ENCODE results near the gene TNFSF9.

DNA sequence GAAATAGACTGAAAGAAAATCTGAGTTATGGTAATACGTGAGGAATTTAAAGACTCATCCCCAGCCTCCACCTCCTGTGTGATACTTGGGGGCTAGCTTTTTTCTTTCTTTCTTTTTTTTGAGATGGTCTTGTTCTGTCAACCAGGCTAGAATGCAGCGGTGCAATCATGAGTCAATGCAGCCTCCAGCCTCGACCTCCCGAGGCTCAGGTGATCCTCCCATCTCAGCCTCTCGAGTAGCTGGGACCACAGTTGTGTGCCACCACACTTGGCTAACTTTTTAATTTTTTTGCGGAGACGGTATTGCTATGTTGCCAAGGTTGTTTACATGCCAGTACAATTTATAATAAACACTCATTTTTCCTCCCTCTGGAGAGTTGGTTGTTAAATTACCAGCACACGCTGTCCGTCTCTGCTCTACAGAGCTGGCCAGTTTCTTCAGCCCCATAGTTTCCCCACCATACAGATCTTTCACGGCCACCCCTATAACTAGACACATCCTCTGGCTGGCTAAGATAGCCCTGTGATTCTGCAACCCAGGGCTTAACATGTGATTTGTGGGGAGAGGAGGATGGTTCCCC lies 4.8 kb downstream of the TNFSF9 start:
- no peak for TF ChIP-seq POLR2A (IDR thresholded peaks at IDR 0.05)
- TF ChIP-seq, protein P1, sequence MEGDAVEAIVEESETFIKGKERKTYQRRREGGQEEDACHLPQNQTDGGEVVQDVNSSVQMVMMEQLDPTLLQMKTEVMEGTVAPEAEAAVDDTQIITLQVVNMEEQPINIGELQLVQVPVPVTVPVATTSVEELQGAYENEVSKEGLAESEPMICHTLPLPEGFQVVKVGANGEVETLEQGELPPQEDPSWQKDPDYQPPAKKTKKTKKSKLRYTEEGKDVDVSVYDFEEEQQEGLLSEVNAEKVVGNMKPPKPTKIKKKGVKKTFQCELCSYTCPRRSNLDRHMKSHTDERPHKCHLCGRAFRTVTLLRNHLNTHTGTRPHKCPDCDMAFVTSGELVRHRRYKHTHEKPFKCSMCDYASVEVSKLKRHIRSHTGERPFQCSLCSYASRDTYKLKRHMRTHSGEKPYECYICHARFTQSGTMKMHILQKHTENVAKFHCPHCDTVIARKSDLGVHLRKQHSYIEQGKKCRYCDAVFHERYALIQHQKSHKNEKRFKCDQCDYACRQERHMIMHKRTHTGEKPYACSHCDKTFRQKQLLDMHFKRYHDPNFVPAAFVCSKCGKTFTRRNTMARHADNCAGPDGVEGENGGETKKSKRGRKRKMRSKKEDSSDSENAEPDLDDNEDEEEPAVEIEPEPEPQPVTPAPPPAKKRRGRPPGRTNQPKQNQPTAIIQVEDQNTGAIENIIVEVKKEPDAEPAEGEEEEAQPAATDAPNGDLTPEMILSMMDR (IDR thresholded peaks at IDR 0.05), result no peak

Measured in esophagus squamous epithelium (tissue), 4 donors.